GM12872 (cell line): Measurements from ENCODE around the gene CLTCL1.

Experiments
- TF ChIP-seq, protein P1 (sequence below): IDR thresholded peaks from 3 replicates; pipeline ENCODE4 v1.5.1; 2011; ENCODE audit warnings: low read depth, mild to moderate bottlenecking, low read length, moderate library complexity; ENCODE audit not compliant: insufficient read depth

Gene CLTCL1

DNA sequence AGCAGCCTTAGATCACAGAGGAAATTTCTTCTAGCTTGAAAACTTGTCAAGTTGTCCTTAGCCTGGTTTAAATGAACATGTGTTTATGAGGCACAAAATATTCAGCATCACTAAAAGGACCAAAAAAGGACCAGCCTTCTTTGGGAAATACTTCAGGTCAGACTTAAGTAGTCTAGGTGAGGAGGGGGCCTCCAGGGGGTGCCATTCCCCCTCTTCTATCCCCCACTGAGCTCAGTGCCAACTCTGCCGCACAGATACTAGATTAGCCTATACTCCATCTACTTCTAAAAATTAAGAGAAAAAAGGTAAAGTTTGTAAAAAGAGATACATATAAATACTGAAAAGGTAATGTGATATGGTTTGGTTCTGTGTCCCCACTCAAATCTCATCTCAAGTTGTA is 20.6 kb downstream of the CLTCL1 start:
- TF ChIP-seq, protein P1, sequence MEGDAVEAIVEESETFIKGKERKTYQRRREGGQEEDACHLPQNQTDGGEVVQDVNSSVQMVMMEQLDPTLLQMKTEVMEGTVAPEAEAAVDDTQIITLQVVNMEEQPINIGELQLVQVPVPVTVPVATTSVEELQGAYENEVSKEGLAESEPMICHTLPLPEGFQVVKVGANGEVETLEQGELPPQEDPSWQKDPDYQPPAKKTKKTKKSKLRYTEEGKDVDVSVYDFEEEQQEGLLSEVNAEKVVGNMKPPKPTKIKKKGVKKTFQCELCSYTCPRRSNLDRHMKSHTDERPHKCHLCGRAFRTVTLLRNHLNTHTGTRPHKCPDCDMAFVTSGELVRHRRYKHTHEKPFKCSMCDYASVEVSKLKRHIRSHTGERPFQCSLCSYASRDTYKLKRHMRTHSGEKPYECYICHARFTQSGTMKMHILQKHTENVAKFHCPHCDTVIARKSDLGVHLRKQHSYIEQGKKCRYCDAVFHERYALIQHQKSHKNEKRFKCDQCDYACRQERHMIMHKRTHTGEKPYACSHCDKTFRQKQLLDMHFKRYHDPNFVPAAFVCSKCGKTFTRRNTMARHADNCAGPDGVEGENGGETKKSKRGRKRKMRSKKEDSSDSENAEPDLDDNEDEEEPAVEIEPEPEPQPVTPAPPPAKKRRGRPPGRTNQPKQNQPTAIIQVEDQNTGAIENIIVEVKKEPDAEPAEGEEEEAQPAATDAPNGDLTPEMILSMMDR = no peak

DNA sequence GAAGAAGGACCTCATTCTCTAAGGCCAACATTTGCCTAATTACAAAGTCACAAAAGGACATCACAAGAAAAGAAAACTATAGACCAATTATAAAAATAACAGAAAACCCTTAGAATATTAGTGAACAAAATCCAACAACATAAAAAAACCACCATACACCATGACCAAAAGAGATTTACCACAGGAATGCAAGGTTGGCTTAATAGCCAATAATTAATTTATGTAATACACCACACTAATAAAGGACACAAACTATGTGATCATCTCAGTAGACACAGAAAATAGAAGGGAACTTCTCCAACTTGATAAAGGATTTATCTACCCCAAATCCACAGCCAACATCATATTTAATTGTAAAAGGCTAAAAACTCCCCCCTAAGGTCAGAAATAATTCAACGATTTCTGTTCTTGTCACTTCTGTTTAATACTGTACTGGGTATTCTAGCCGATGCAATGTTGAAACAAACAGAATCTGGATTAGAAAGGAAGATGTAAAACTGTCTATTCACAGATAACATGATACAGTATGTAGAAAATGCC is 24.9 kb downstream of the CLTCL1 start:
- TF ChIP-seq, protein P1 = no peak

DNA sequence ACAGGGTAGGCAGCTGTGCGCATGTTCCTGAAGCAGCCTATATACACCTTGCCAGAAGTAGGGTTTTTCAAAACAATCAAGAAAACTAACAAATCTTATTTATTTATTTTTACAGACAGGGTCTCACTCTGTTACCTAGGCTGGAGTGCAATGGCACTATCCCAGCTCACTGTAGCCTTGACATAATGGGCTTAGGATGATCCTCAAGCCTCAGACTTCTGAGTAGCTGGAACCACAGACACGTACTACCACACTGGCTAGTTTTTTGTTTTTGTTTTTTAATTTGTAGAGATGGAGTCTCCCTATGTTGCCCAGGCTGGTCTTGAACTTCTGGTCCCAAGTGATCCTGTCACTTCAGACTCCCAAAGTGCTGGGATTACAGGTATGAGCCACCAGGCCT is 25.7 kb downstream of the CLTCL1 start:
- TF ChIP-seq, protein P1 = no peak

DNA sequence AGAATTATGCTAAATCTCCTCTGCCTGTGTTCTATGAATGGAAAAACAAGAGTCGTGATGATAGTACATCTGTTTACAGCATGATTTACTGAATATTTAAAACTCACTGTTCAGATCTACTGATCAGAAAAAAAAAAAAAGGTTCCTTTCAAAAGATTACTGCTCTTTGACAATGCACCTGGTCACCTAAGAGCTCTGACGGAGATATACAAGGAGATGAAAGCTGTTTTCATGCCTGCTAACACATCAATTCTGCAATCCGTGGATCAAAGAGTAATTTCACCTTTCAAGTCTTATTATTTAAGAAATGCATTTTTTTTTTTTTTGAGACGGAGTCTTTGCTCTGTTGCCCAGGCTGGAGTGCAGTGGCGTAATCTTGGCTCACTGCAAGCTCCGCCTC is 30.7 kb downstream of the CLTCL1 start:
- TF ChIP-seq, protein P1 = no peak

DNA sequence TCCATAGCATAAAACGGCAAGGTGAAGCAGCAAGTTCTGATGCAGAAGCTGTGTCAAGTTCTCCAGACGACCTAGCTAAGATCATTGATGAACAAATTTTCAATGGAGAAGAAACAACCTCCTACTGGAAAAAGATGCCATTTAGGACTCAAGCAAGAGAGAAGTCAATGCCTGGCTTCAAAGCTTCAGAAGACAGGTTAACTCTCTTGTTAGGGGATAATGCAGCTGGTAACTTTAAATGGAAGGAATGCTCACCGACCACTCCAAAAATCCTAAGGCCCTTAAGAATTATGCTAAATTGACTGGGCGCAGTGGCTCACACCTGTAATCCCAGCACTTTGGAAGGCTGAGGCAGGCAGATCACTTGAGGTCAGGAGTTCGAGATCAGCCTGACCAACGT is 31.3 kb downstream of the CLTCL1 start:
- TF ChIP-seq, protein P1 = no peak

DNA sequence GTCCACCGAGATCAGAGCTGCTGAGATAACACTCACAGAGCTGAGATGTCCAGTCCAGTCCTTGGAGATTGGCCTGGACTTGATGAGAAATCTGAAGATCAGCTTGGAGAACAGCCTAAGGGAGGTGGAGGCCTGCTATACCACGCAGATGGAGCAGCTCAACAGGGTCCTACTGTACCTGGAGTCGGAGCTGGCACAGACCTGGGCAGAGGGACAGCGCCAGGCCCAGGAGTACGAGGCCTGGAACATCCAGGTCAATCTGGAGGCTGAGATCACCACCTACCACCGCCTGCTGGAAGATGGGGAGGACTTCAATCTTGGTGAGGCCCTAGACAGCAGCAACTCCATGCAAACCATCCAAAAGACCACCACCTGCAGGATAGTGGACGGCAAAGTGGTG is 33.1 kb downstream of the CLTCL1 start:
- TF ChIP-seq, protein P1 = no peak

DNA sequence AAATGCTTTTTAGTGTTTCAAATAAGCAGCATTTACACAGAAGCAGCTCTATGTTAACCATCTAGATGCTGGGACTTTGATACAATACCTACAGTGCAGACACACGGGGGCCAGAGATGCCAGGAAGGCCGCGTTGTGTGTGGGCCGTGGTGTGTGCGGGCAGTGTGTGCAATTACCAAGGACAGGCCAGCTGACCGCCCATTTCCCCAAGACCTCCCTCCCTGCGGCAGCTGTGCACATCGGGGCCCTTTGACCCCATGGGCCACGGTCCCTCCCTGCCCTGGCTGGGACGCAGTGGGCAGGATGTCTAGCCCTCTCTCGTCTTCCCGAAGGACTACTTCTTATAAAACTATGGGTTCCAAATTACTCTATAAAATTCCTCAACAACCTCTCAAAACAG is 38.4 kb downstream of the CLTCL1 start:
- TF ChIP-seq, protein P1 = no peak
